IMR-90 (cell line): ENCODE measurements around the gene NPL. TPM values are rescaled to one million over a fixed set of nuclear protein-coding genes. Genes with fewer than 3 reads are reported as not detected.

ENCODE experiments used
- ATAC-seq: fragments of 200-7000 bp; cut with Tn5 transposase; 2 replicates; pipeline ENCODE4 v1.9.1; 2020; ENCODE audit warnings: low read depth, mild to moderate bottlenecking, moderate library complexity
- BruUV-seq: library from RNA; stranded (reverse); fragments of 400-500 nt; replicated peaks from 2 replicates; lab custom pipeline; 2021; lab: Mats Ljungman, UMichigan
- CTCF ChIA-PET: fragments of 300-600 bp; formaldehyde crosslinking; extraction: SDS; loops from one replicate; lab custom pipeline; 2021; ENCODE audit warnings: antibody characterized with exemption; lab: Yijun Ruan, JAX
- POLR2A ChIA-PET: fragments of 300-600 bp; sonication (Branson Sonifier 250); formaldehyde crosslinking; loops from one replicate; lab custom pipeline; 2022; ENCODE audit warnings: antibody characterized with exemption; ENCODE audit not compliant: unreplicated experiment; lab: Charles Lee
- DNase-seq: peaks from one replicate; pipeline ENCODE4 v3.0.0; 2013
- H2AFZ ChIP-seq: replicated peaks from 2 replicates; pipeline ENCODE3; 2013; ENCODE audit warnings: low read length, mild to moderate bottlenecking; ENCODE audit not compliant: poor library complexity
- H2AK5ac ChIP-seq: 2 replicates; pipeline ENCODE4 v1.6.1; 2013; ENCODE audit warnings: low read depth, low read length, inconsistent platforms
- H2AK9ac ChIP-seq: replicated peaks from 2 replicates; pipeline ENCODE3; 2013; ENCODE audit warnings: mild to moderate bottlenecking, low read depth, low read length, moderate library complexity; ENCODE audit not compliant: poor library complexity
- H2BK120ac ChIP-seq: 2 replicates; pipeline ENCODE4 v1.6.1; 2013; ENCODE audit warnings: low read depth, low read length, inconsistent platforms
- H2BK15ac ChIP-seq: 3 replicates; pipeline ENCODE4 v1.6.1; 2013; ENCODE audit warnings: low read depth, low read length, inconsistent platforms
- H2BK20ac ChIP-seq: 2 replicates; pipeline ENCODE4 v1.6.1; 2013; ENCODE audit warnings: low read depth, mild to moderate bottlenecking, inconsistent platforms, low read length, moderate library complexity
- H2BK5ac ChIP-seq: 2 replicates; pipeline ENCODE4 v1.6.1; 2013; ENCODE audit warnings: mild to moderate bottlenecking, low read depth, low read length, inconsistent platforms; ENCODE audit not compliant: poor library complexity, severe bottlenecking
- H3K14ac ChIP-seq: replicated peaks from 2 replicates; pipeline ENCODE4 v1.6.1; 2013; ENCODE audit warnings: low read depth, low read length, inconsistent platforms
- H3K18ac ChIP-seq: 2 replicates; pipeline ENCODE4 v1.6.1; 2013; ENCODE audit warnings: low read depth, low read length, control low read depth
- H3K23ac ChIP-seq: 2 replicates; pipeline ENCODE4 v1.6.1; 2013; ENCODE audit warnings: low read depth, low read length, inconsistent platforms
- H3K27ac ChIP-seq: 2 replicates; pipeline ENCODE4 v1.5.1; 2013; ENCODE audit warnings: mild to moderate bottlenecking, control low read depth, low read length; ENCODE audit not compliant: insufficient read depth
- H3K27me3 ChIP-seq: 2 replicates; pipeline ENCODE4 v1.6.1; 2013; ENCODE audit warnings: low read length; ENCODE audit not compliant: control insufficient read depth, insufficient read depth
- H3K36me3 ChIP-seq: 2 replicates; pipeline ENCODE4 v1.6.1; 2013; ENCODE audit warnings: low read length, mixed read lengths; ENCODE audit not compliant: control insufficient read depth, insufficient read depth
- H3K4ac ChIP-seq: 2 replicates; pipeline ENCODE4 v1.6.1; 2013; ENCODE audit warnings: low read depth, low read length, inconsistent platforms
- H3K4me1 ChIP-seq: 2 replicates; pipeline ENCODE4 v1.6.1; 2013; ENCODE audit warnings: low read length, mixed read lengths; ENCODE audit not compliant: control insufficient read depth, insufficient read depth
- H3K4me2 ChIP-seq: 2 replicates; pipeline ENCODE4 v1.6.1; 2013; ENCODE audit warnings: low read depth, mild to moderate bottlenecking, control low read depth, low read length, moderate library complexity
- H3K4me3 ChIP-seq: 2 replicates; pipeline ENCODE4 v1.5.1; 2013; ENCODE audit warnings: low read depth, mild to moderate bottlenecking, control low read depth, low read length, moderate library complexity; ENCODE audit not compliant: insufficient read depth
- H3K56ac ChIP-seq: 2 replicates; pipeline ENCODE4 v1.6.1; 2013; ENCODE audit warnings: low read length, inconsistent platforms; ENCODE audit not compliant: insufficient read depth; ENCODE audit errors: extremely low read depth
- H3K79me1 ChIP-seq, 2 experiments: 2 replicates each; pipeline ENCODE4 v1.6.1; 2013; ENCODE audit warnings: low read length in 2 of 2, inconsistent platforms in 1 of 2, low read depth in 1 of 2
- H3K9ac ChIP-seq: 2 replicates; pipeline ENCODE4 v1.6.1; 2013; ENCODE audit warnings: low read depth, low read length, control low read depth
- H3K9me1 ChIP-seq: 2 replicates; pipeline ENCODE4 v1.6.1; 2013; ENCODE audit warnings: low read length, inconsistent platforms; ENCODE audit not compliant: insufficient read depth
- H3K9me3 ChIP-seq: 2 replicates; pipeline ENCODE4 v1.6.1; 2013; ENCODE audit warnings: low read length; ENCODE audit not compliant: control insufficient read depth, insufficient read depth
- H4K20me1 ChIP-seq: 2 replicates; pipeline ENCODE4 v1.6.1; 2013; ENCODE audit warnings: low read length, inconsistent platforms; ENCODE audit not compliant: insufficient read depth
- H4K5ac ChIP-seq: 2 replicates; pipeline ENCODE4 v1.6.1; 2013; ENCODE audit warnings: mild to moderate bottlenecking, low read depth, low read length, control low read depth
- H4K8ac ChIP-seq, 2 experiments: 2 replicates each; pipeline ENCODE4 v1.6.1; 2013; ENCODE audit warnings: low read depth in 2 of 2, low read length in 2 of 2, control low read depth in 1 of 2, inconsistent platforms in 1 of 2
- H4K91ac ChIP-seq: 2 replicates; pipeline ENCODE4 v1.6.1; 2013; ENCODE audit warnings: low read depth, low read length, inconsistent platforms; ENCODE audit not compliant: insufficient read depth
- CEBPB ChIP-seq: IDR thresholded peaks from 2 replicates; pipeline ENCODE4 v1.6.1; 2012; ENCODE audit warnings: low read depth, low read length, improper control_type of control experiment
- CHD1 ChIP-seq: IDR thresholded peaks from 2 replicates; pipeline ENCODE4 v1.6.1; 2012; ENCODE audit warnings: low read depth, low read length, improper control_type of control experiment
- CTCF ChIP-seq: conservative IDR thresholded peaks from 2 replicates; pipeline ENCODE4 v1.5.1; 2012; ENCODE audit warnings: mild to moderate bottlenecking, low read depth, low read length, improper control_type of control experiment
- ELK1 ChIP-seq: fragments of 150-350 bp; IDR thresholded peaks from 2 replicates; pipeline ENCODE4 v1.6.1; 2016; ENCODE audit warnings: low read depth, mild to moderate bottlenecking, low read length, moderate library complexity, borderline replicate concordance
- FOS ChIP-seq: fragments of 150-350 bp; IDR thresholded peaks from 2 replicates; pipeline ENCODE4 v1.6.1; 2016; ENCODE audit warnings: low read depth, low read length
- MAFK ChIP-seq: IDR thresholded peaks from 2 replicates; pipeline ENCODE4 v1.6.1; 2012; ENCODE audit warnings: low read depth, low read length, improper control_type of control experiment
- MAZ ChIP-seq: IDR thresholded peaks from 2 replicates; pipeline ENCODE4 v1.6.1; 2012; ENCODE audit warnings: low read depth, mild to moderate bottlenecking, low read length, improper control_type of control experiment, moderate library complexity, borderline replicate concordance
- MXI1 ChIP-seq: IDR thresholded peaks from 2 replicates; pipeline ENCODE4 v1.6.1; 2012; ENCODE audit warnings: low read depth, mild to moderate bottlenecking, low read length, moderate library complexity, borderline replicate concordance
- NFE2L2 ChIP-seq: fragments of 150-350 bp; IDR thresholded peaks from 2 replicates; pipeline ENCODE4 v1.6.1; 2016; ENCODE audit warnings: low read depth, mild to moderate bottlenecking, low read length
- POLR2A ChIP-seq: IDR thresholded peaks from 2 replicates; pipeline ENCODE4 v1.6.1; 2012; ENCODE audit warnings: mild to moderate bottlenecking, low read depth, low read length
- RAD21 ChIP-seq: IDR thresholded peaks from 2 replicates; pipeline ENCODE4 v1.6.1; 2012; ENCODE audit warnings: low read length, improper control_type of control experiment
- RCOR1 ChIP-seq: IDR thresholded peaks from 2 replicates; pipeline ENCODE4 v1.6.1; 2012; ENCODE audit warnings: mild to moderate bottlenecking, low read length, improper control_type of control experiment; ENCODE audit not compliant: insufficient replicate concordance
- USF2 ChIP-seq: fragments of 150-350 bp; IDR thresholded peaks from 2 replicates; pipeline ENCODE4 v1.6.1; 2017; ENCODE audit warnings: mild to moderate bottlenecking, antibody characterized with exemption, low read length, low read depth
- dilution Hi-C: fragments of 300-500 bp; cut with HindIII; formaldehyde crosslinking; loops from one replicate; pipeline ENCODE4 v1.14.3; 2018; ENCODE audit warnings: low sequenced_read_pairs; ENCODE audit not compliant: unreplicated experiment
- in situ Hi-C: fragments of 300-500 bp; cut with MboI; formaldehyde crosslinking; loops from 3 replicates; pipeline ENCODE4 v1.14.3; 2019; ENCODE audit warnings: low sequenced_read_pairs, inconsistent platforms, mixed read lengths
- intact Hi-C: fragments of 100-400 bp; cut with micrococcal nuclease; formaldehyde crosslinking; loops from 2 replicates; pipeline ENCODE4 v1.10.0; 2022
- polyA plus RNA-seq, 3 experiments: library from polyadenylated mRNA; depleted of rRNA; stranded (reverse); fragments of >200 nt; gene quantifications; 2 replicates each; pipeline ENCODE4 v1.2.3, GENCODE V29; 2012; ENCODE audit warnings: low replicate concordance in 1 of 3
- total RNA-seq: library from RNA; depleted of rRNA; stranded (reverse); fragments of >200 nt; gene quantifications from 2 replicates; pipeline ENCODE4 v1.2.3, GENCODE V29; 2012

The NPL gene
- total and polyA plus RNA-seq, 2 of the 4 experiments (the other 2 are of a cell fraction) = 0.36 to 0.68 TPM

- in situ Hi-C loops (no loop called here), intact Hi-C loops (no loop called here), dilution Hi-C loops (no loop called here)
- H3K9ac ChIP-seq = no peak overlapping the region
- ChIA-PET POLR2A (no interaction called here), CTCF (interaction anchor here (0.9 kb wide), 1 partner anchor 13 kb away, joined by 3 read pairs; no protein-coding TSS in a partner anchor)
- no peak for DNase-seq
- no peak overlapping the region for H3K4me3 ChIP-seq
- no peak overlapping the region for H3K27ac ChIP-seq
- TF ChIP-seq ELK1 (no peak), RAD21 (no peak), MAZ (no peak), FOS (no peak), MAFK (no peak), RCOR1 (no peak), USF2 (no peak), CHD1 (no peak), CTCF (no peak), MXI1 (no peak), NFE2L2 (no peak), POLR2A (no peak), CEBPB (no peak)
- no peak overlapping the region for H2AK5ac ChIP-seq
- H3K4me1 ChIP-seq = peaks cover 2% of the 10 kb centered on the region
- no peaks in the 10 kb centered on the region for H3K27me3 ChIP-seq
- H4K20me1 ChIP-seq = no peaks in the 10 kb centered on the region
- peaks cover 1% of the 10 kb centered on the region; the same call in 1 of the 2 replicates for H3K9me3 ChIP-seq
- no peaks in the 10 kb centered on the region for H3K36me3 ChIP-seq
- no peak overlapping the region for H3K23ac ChIP-seq
- no peak overlapping the region for H4K8ac ChIP-seq
- no peak overlapping the region for H3K18ac ChIP-seq
- H2BK120ac ChIP-seq = no peak overlapping the region
- H4K5ac ChIP-seq = no peak overlapping the region
- ATAC-seq = no peak
- H2AK9ac ChIP-seq = no peak overlapping the region
- H3K9me1 ChIP-seq = no peaks in the 10 kb centered on the region
- no peak overlapping the region for H2BK20ac ChIP-seq
- no peak overlapping the region for H4K91ac ChIP-seq
- no TSS peak for BruUV-seq
- H3K4me2 ChIP-seq = no peak overlapping the region
- no peaks in the 10 kb centered on the region for H3K79me1 ChIP-seq
- no peak overlapping the region for H2BK5ac ChIP-seq
- H2BK15ac ChIP-seq = no peak overlapping the region
- H3K14ac ChIP-seq = no peak overlapping the region
- H2AFZ ChIP-seq = no peak overlapping the region
- H3K4ac ChIP-seq = no peak overlapping the region
- H3K56ac ChIP-seq = no peak overlapping the region
These were observed 33.1 kb upstream of the NPL start for GRCh38 chr1:182756423-182756822.
